GM21576 (cell line): Measurements from ENCODE around the gene TRAF6.

ENCODE experiments used
- ATAC-seq: cut with Tn5 transposase; IDR thresholded peaks from one replicate; pipeline ENCODE4 v1.9.1; 2021; ENCODE audit warnings: mild to moderate bottlenecking, moderate library complexity; ENCODE audit not compliant: unreplicated experiment

TRAF6 gene

DNA sequence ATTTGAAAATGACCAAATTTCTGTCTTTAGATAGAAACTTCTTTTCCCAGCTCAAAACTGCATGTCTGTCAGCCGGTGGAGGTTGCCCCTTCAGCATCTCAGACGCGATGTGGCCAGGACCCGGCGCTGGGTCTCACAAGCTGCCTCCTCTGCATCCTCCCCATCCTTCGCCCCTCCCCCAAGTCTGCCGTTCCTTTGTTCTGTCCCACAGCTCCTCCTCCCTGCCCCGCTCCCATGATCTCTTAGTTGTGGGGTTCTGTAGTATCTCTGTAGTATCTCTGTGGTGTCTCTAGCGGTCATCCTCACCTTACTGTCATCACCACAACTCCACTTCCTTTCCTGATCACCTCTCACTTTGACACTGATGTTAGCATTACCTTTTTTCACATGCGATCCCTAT is 49.9 kb downstream of the TRAF6 start:
- no peak for ATAC-seq

DNA sequence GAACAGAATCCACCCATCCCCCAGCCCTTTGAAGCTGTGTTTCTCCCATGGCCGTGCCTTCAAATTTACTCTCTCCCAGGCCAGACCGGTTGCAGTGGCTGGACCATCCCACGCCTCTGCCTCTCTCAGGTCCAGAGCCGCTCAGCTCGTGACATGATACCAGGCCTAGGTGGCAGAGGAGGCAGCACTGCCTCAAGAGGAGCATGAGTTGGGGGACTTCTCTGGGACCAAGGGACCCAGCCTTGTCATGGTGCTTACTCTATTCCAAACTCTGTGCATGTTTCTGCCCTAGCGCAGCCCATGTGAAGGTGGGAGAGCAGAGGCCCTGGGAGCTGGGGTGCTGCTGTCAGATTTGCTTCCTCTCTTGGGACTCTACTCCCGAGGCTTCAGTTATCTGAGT is 51.0 kb downstream of the TRAF6 start:
- no peak for ATAC-seq

DNA sequence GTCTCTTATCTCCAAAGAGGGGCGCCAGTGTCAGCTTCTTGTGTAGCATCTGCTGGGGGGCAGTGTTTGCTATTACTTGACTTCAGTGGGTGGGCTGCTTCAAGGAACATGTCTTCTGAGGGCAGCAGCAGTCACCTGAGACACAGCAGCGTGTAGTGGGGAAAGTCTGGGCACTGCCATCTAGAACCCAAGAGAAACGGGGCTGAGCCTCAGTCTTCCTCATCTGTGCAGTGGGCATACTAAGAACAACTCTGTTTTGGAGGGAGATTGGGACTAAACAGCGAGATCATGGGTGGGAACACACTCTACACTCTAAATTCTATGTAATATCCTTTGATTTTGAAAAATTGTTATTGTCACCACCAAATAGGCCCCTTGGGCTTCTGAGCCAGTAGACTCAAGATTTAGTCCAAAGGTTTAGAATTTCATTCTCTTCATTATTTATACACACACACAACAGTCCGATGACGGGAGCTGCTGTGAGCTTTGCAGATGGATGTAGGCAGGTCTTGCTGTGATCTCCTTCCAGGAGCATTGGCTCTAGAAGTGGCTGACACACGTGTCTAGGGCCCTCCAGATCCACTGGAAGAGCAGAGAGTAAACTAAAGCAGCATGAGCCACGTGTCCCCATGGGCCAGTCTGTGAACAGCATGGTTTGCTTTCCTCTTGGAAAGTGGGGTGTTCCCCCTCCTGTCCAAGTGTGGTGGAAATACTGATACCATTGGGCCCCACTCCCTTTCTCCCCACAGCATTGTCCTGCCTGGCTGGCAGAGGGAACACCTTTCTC is 51.8 kb downstream of the TRAF6 start:
- no peak for ATAC-seq

DNA sequence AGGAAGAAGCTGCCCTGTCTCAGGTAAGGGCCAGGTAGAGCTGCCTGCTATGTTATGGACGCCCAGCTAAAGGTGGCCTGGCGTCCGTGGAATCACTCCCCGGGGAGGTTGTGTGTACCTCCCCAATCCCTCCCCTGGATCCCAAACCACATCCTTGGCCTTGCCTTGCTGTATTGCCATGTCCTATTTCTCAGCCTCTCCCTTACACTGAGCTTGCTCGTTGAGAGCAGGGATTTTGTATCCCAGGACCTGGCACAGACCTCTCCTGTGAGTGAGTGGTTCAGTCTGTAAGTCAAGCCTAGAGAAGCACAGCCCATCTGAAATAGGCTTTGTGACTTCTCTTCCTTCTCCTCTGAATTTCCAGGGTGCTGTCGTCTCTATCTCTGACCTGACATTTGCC is 53.9 kb downstream of the TRAF6 start:
- ATAC-seq, result no peak

DNA sequence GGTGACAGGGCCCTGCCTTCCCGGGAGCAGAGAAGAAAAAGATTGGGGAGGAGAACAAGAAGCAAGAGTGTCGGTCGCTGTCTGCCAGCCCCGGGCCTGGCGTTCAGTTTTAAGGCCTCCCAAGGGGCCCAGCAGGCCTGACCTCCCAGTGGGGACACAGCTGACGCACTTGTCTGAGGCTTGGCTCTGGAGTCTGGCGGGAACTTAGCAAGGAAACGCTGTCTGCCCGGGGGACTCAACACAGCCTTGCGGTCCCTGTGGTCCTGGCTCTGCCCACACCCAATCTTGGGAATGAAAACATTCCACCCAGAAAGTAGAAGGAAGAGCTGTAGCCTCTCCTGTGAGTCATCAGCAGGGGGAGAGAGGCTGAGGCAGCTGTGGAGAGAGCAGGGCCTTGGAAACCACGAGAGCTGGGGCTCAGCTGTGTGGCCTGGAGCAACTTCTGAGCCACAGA is 54.4 kb downstream of the TRAF6 start:
- ATAC-seq, result no peak

DNA sequence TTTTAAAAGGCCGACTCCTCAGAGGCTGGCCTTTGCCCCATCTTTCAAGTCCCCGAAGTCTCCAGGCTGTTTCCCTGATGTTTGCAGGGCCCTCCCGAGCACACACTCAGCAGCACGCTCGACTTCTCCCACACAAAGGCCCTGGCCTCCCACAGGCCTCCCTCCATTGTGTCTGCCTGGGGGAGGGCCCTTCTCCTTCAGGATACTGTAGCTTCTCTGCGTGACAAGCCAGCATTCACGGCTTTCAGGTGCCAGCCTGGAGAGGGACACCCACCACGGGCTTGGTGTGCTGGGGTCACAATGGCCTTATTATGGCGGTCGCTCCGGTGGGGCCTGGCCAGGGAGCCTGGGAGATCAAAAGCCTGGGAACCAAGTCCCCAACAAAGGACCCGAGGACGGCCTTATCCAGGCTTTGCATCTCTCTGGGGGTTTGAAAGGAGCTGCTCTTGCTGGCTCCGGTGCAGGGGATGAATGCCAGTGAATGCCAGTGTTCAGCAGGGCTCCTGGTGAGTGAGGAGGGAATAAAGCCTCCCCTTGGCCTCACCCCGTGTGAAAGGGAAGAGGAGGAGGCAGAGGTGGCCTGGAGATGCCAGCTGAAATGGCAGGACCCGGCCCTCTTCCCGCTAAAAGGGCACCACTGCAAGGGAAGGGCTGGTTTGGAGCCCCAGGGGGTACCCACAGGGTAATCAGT is 55.0 kb downstream of the TRAF6 start:
- no peak for ATAC-seq

DNA sequence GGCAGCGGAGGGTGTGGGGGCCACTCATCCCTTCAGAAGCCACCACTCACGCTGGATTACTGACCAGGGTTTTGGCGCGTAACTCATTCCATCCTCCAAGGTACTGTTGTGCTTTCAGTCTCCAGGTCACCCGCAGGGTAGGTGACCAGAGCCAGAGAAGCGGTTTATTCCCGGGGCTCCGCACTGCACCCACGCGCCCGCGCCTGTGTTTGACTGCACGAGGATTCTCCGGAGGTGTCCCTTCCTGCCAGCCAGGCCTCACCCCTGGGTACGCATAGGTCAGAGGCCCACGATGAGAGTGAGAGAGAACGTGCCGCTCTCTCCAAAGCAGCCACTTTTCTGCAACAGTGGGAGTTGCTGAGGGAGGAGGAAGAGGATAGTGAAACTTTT is 55.5 kb downstream of the TRAF6 start:
- ATAC-seq, result no peak

DNA sequence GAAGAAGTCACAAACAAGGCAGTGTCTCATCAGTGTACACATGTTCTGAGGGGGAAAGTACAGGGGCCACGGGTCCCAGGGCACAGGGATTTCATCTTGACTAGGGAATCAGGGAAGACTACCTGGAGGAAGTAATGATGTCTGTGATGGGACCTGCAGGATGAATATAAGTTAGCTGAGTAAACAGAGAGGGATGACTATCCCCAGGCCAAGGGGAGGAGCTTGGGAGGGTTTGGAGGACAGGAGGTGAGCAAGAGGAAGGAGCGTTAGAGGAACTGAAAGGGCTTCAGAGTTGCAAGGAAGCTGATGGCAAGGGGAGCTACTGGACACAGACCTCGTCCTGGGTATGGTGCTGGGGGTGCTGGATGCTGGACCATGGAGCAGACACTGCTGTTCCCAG is 56.4 kb downstream of the TRAF6 start:
- no peak for ATAC-seq

DNA sequence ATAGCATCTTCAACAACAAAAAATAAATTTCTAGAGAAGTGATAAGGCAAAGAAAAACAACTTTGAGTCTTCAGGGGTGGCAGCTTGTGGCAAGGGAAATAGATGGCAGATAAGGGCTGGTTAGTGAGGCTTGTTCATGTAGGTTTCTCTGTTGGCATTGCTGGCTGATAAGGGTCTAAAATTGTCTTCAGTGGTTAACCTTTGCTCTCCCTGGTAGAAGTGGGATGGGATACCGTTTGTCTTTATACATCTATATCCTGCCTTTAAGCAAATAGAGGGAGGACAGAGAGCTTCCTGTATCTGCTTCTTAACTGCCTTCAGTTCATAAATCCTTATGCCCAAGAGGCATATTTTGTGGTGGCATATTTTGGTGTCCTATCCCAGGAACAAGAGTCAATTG is 57.1 kb downstream of the TRAF6 start:
- ATAC-seq, result no peak

DNA sequence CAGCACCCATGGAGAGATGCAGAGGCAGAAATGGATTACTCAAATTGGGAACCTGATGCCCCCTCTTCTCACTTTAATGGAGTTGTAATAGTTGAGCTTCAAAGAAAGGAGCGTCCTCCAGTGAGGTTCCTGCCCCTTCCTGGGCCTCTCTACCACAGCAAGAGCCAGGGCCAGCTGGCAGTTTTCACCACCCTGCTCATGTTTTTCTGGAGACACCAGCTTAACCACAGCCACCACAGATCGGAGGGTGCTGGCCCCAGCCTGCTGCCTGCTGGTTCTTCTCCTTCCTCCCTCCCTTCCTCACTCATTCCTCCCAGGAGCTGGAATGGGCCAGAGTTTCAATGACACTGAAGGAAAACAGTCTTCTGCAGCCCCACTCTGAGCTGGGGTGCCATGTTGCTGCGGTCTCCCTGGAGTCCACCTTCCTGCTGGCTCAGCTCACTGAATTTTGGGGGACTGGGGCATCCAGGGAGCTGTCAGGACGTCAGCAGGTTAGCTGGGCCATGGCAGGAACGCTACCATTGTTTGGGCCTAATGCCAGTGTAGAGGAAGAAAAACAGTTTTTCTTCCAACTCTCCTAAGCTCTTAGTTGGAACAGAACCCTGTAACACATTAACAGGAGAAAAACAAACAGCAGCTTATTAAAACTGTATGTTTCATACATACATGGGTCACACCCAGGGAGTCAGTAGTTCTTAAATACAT is 57.7 kb downstream of the TRAF6 start:
- no peak for ATAC-seq

DNA sequence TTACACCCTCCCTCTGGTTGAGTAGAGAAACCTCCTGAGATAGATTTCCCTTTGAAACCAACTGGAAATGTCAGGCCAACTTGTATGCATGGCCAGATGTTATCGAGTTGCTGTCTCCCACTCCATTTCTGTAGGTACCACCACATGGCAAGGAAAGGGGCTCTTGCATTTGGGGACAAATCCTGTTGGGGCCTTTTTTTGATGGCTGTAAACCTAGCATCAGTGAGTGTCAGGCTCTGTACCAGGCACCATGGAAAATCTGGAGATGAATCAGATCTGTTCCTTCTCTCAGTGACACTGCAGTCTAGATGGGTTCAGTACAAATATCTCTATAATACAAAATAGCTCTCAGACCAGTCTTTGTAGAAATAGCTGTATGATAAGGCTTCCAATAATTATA is 58.4 kb downstream of the TRAF6 start:
- ATAC-seq, result no peak

DNA sequence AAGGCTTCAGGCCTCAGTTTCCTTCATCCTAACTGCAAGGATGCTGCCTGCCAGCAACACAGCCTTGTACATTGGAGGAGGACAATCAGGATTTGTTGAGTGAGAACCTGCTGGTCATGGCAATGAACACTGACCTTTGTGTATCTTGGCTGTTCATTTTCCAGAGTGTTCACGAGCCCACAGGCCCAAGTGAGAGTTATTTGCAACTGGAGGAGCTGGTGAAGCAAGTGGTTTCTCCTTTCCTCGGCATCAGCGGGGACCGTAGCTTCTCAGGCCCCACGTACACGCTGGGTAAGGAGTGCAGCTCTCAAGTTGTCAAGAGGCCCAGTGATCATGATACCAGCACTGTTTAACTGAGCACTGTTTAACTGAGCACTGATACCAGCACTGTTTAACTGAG is 59.0 kb downstream of the TRAF6 start:
- ATAC-seq, result no peak

DNA sequence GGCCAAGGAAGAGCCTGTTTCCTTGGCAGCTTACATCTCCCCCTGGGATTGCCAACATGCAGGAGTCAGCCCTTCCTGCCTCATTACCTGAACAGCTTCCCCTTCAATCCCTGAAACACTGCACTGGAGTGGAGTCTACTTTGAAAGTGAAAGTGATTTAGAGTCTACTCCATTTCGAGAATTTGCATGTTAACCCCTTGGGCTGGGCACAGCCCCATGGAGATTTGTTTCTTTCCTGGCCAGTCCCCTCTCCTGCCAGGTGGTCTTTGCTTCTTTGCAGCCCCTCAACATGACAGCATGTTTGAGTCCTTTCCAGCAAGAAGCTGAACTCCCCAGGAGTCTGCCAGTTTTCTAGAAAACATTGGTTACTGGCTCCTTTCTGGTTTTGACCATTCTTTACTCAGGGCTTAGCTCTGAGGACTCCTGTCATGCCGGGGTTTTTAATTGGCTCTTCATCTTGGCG is 59.9 kb downstream of the TRAF6 start:
- peak; percentile 68 for ATAC-seq

DNA sequence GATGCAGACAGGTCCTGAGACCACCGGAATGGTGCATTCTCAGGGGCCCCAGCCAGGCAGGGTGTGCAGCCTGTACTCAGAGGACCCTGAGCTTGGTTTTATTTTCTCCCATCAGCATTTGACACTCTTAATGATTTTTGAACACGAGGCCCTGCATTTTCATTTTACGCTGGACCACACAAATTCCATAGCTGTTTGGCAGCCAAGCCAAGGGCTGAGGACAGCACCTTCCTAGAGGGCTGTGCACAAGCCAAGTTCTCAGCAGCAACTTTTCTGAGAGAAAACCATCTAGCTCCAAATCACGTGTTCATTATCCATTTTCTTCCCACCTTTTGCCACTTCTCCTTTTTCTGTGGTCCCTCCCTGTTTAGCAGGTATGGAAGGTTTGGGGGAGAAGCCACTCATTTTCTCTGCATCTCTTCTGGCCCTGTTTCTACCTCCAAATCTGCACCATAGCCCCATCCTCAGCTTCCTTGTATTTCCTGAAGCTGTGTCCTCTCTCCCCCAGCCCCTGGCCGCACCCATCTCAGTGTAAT is 60.4 kb downstream of the TRAF6 start:
- ATAC-seq, result peak; percentile 8

DNA sequence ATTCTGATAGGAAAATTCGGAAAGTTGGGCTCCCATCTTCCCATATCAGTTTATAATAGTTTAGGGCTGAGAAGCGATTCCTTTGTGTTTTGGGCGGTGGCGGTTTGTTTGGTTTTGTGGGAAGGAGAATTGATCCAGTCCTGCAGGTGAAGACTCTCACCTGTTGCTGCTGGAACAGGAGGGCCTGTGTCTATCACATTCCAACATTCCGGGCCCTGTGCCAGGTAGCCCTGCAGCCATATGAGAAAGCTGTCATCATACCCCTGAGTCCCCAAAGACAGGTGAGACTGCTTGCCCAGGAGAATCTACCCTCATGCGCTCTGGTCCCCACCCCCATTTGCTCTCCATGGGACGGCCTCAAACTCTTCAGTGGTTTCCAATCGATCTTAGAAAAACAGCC is 62.1 kb downstream of the TRAF6 start:
- no peak for ATAC-seq

DNA sequence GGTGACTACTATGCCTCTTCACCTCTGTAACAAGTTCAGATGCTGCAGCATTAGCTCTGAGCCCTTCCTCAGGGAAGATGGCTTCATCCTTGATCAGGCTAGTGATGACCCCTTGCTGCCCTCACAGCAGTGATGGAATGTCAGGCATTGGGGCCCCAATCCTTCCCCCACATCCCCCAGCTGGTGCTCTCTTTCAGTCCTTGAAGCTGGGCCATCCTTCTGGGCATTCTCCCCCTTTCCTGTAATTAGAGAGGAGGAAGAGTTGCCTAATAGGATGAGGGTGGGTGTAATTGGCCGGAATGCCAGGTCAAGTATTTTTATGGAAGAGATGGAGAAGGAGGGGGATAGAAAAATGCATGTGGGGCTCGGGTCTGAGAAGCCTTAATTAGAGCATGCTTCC is 62.6 kb downstream of the TRAF6 start:
- no peak for ATAC-seq

DNA sequence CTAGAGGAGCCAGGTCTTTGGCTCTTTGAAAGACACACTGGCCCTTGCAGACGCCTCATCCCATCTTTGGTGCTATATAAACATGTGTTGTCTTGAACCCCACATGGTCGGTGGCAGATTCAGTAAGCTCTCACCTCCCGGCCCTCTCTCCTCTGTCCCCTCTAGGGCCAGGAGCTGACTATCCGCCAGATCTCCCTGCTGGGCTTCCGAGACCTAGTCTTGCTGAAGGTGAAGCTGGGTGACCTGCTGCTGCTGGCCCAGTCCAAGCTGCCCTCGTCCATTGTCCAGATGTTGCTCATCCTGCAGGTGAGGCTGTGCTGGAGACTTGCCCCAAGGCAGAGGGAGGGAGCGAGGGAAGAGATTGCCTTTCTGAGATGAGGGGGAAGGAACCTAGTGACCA is 63.9 kb downstream of the TRAF6 start:
- ATAC-seq, result no peak

DNA sequence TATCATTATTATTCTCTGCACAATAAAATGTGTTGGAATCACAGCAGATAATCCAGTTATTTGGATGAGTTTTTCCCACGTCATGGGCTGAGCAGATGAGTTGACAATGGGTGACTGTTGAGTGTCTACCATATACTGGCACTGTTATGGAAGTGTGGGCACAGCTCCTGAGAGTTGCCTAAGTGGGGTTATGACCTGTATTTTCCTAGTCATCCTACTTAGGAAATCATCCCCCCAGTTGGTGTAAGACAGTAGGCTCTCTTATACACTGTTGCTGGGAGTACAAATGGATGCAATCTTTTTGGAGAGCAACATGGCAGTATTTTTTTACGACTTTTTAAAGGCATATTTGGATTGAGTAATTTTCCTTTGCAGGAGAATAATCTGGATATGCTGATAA is 66.4 kb downstream of the TRAF6 start:
- no peak for ATAC-seq

DNA sequence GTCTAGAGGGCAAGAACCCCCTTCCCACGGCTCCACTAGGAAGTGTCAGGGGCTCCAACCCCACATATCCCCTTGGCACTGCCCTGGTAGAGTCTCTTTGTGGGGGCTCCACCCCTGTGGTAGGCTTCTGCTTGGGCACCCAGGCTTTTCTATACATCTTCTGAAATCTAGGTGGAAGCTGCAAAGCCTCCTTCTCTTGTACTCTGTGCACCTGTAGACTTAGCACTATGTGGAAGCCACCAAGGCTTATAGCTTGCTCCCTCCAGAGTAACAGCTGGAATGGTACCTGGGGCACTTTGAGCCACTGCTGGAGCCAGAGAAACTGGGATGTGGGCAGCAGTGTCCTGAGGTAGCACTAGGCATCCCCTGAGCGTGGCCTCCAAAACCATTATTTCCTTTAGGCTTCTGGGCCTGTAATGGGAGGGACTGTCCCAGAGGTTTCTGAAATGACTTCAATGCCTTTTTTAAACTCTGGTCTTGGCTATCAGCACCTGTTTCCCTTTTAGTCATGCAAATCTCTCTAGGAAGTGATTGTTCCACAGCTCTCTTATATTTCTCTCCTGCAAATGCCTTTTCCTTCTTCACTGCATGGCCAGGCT is 68.4 kb downstream of the TRAF6 start:
- peak; percentile 93 for ATAC-seq

DNA sequence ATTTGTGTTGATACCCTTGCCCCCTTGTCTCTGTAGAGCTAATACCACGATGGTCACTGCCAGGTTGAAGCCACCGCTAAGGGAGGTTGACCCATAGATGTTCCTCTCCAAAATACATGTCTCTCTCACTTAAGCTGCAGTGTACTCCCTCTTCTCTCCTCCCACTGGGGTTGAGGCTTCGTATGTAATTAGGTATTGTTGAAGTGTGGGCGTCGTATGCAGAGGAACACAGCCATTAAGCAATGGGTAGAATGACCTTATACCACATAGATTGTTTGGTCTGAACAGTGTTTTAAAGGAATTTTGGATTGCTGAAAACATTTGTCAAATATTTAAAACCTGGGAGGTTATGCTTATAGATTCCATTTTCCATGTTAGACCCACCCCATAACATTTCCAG is 71.9 kb downstream of the TRAF6 start:
- no peak for ATAC-seq

DNA sequence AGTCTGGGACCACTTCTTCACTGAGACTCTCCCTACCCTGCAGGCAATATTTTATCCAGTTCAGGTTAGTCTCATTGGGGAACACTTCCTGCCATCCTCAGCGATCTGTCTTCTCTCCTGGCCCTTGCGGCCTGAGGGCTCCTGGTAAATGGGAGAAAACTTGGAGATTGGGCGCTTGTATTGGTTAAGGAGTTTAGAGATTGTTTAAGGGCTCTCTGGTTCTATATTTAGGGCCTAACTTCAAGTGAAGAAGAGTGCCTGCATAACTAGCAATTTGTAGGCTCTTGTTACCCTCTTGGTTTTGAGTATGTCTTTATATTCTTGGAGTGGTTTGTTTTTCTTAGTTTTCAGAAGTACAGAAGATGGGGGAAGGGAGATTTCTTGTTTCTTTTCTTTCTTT is 72.7 kb downstream of the TRAF6 start:
- no peak for ATAC-seq
